Kidney epithelial cell (primary cell): ENCODE data around the gene SLC8A1. TPM values are rescaled to one million over a fixed set of nuclear protein-coding genes. Genes with fewer than 3 reads are reported as not detected.

Source experiments
- DNase-seq: peaks from one replicate; pipeline ENCODE4 v3.0.0-alpha.2; 2010; ENCODE audit warnings: low read depth
- H3K27me3 ChIP-seq: 2 replicates; pipeline ENCODE4 v1.6.0; 2011; ENCODE audit warnings: low read length; ENCODE audit not compliant: control insufficient read depth, insufficient read depth
- H3K36me3 ChIP-seq: 2 replicates; pipeline ENCODE4 v1.5.1; 2011; ENCODE audit warnings: low read length; ENCODE audit not compliant: control insufficient read depth, insufficient read depth
- H3K4me3 ChIP-seq: 2 replicates; pipeline ENCODE4 v1.5.1; 2011; ENCODE audit warnings: low read depth, mild to moderate bottlenecking, control low read depth, low read length
- CTCF ChIP-seq: IDR thresholded peaks from 2 replicates; pipeline ENCODE4 v1.5.1; 2011; ENCODE audit warnings: mild to moderate bottlenecking, moderate library complexity, low read length, control low read depth, inconsistent platforms; ENCODE audit not compliant: insufficient read depth, poor library complexity, severe bottlenecking
- total RNA-seq: library from RNA; depleted of rRNA; stranded (reverse); fragments of >200 nt; gene quantifications from 2 replicates; pipeline ENCODE4 v1.2.3, GENCODE V29; 2015

Gene SLC8A1
- total RNA-seq, 1 donor from 2014 or later, result 3.2 TPM

GRCh38 chr2:40287195-40287594, 164.7 kb downstream of the SLC8A1 start:
- TF ChIP-seq CTCF, result no peak
- no peak for DNase-seq

GRCh38 chr2:40286721-40287120, 165.2 kb downstream of the SLC8A1 start:
- no peak for DNase-seq
- no peak for TF ChIP-seq CTCF
- Histone ChIP-seq H3K36me3 (no peaks in the 10 kb centered on the region), H3K27me3 (no peaks in the 10 kb centered on the region), H3K4me3 (no peak overlapping the region)

More at GRCh38 chr2:40287195-40287594, 164.7 kb downstream of the SLC8A1 start:
- Histone ChIP-seq H3K4me3 (no peak overlapping the region), H3K36me3 (no peaks in the 10 kb centered on the region), H3K27me3 (no peaks in the 10 kb centered on the region)

GRCh38 chr2:40285391-40285790, 166.5 kb downstream of the SLC8A1 start:
- no peaks in the 10 kb centered on the region for H3K36me3 ChIP-seq
- DNase-seq, result no peak

GRCh38 chr2:40284797-40285196, 167.1 kb downstream of the SLC8A1 start:
- DNase-seq, result no peak
- no peak for TF ChIP-seq CTCF
- no peak overlapping the region for H3K4me3 ChIP-seq
- no peaks in the 10 kb centered on the region for H3K36me3 ChIP-seq
- no peaks in the 10 kb centered on the region for H3K27me3 ChIP-seq

More at GRCh38 chr2:40285391-40285790, 166.5 kb downstream of the SLC8A1 start:
- H3K27me3 ChIP-seq, result no peaks in the 10 kb centered on the region
- no peak for TF ChIP-seq CTCF
- no peak overlapping the region for H3K4me3 ChIP-seq

GRCh38 chr2:40283111-40283909, 168.6 kb downstream of the SLC8A1 start:
- TF ChIP-seq CTCF, result no peak
- no peaks in the 10 kb centered on the region for H3K36me3 ChIP-seq
- H3K4me3 ChIP-seq, result no peak overlapping the region
- no peaks in the 10 kb centered on the region for H3K27me3 ChIP-seq
- no peak for DNase-seq

- Histone ChIP-seq H3K27me3 (no peaks in the 10 kb centered on the region), H3K4me3 (no peak overlapping the region), H3K36me3 (no peaks in the 10 kb centered on the region)
- no peak for DNase-seq
- TF ChIP-seq CTCF, result no peak
Observed at GRCh38 chr2:40282428-40282827, 169.5 kb downstream of the SLC8A1 start.
